Left ventricle myocardium inferior (tissue), 1 donor: ENCODE data around the gene IL17RD. TPM values are rescaled to one million over a fixed set of nuclear protein-coding genes. Genes with fewer than 3 reads are reported as not detected.

Experiments used
- DNase-seq: peaks from one replicate; pipeline ENCODE4 v3.0.0-alpha.2; 2020
- H3K27ac ChIP-seq: fragments of 200-600 bp; replicated peaks from 2 replicates; pipeline ENCODE4 v1.8.0; 2021
- H3K27me3 ChIP-seq: fragments of 200-600 bp; 2 replicates; pipeline ENCODE4 v1.8.0; 2021; ENCODE audit warnings: low read depth
- H3K36me3 ChIP-seq: fragments of 200-600 bp; 2 replicates; pipeline ENCODE4 v1.8.0; 2021
- H3K4me1 ChIP-seq: fragments of 200-600 bp; 2 replicates; pipeline ENCODE4 v1.8.0; 2021
- H3K4me3 ChIP-seq: fragments of 200-600 bp; 2 replicates; pipeline ENCODE4 v1.8.0; 2021; ENCODE audit warnings: mild to moderate bottlenecking, moderate library complexity
- H3K9me3 ChIP-seq: fragments of 200-600 bp; replicated peaks from 2 replicates; pipeline ENCODE4 v1.8.0; 2021
- CTCF ChIP-seq: fragments of 200-600 bp; IDR thresholded peaks from 2 replicates; pipeline ENCODE4 v1.8.0; 2021; ENCODE audit warnings: antibody characterized with exemption, mild to moderate bottlenecking, borderline replicate concordance
- intact Hi-C: fragments of 100-400 bp; cut with micrococcal nuclease; formaldehyde crosslinking; loops from one replicate; pipeline ENCODE4 v1.11.0; 2022
- total RNA-seq: library from RNA; stranded (reverse); fragmentation: NEBNext Ultra II Directional; extraction: Animal tissue kit (Norgen Biotek cat#: 25700); gene quantifications from one replicate; pipeline ENCODE4 v1.2.1, GENCODE V29; 2021
- donor health status: DM: no; HTN: yes; CAD: no; lungs with severe emphysema.

The IL17RD gene
- total RNA-seq, 1 donor from 2014 or later: 9.6 TPM

DNA sequence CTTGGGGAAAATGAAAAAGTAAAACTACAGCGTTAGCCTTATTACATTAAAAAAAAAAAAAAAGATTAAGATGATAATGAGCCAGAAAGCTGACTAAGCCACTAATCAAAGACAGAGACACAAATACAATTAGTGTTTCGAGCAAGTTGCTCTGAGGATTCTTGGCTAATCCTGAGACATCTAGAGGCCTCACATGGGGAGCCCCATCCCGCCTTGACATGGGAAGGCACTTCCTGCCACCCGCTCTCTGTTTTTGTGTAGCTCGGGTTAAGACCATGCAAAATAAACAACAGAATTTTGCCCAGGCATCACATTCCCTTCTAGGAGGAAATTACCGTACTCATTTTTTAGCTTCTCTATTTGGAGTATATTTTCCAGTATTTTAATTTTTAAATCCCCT is 19.4 kb upstream of the IL17RD start:
- DNase-seq: no peak
- Histone ChIP-seq H3K27me3 (no peaks in the 10 kb centered on the region), H3K4me3 (no peak overlapping the region), H3K4me1 (no peaks in the 10 kb centered on the region), H3K9me3 (no peaks in the 10 kb centered on the region), H3K36me3 (no peaks in the 10 kb centered on the region), H3K27ac (no peak overlapping the region)
- intact Hi-C loops: no loop called here
- no peak for TF ChIP-seq CTCF

DNA sequence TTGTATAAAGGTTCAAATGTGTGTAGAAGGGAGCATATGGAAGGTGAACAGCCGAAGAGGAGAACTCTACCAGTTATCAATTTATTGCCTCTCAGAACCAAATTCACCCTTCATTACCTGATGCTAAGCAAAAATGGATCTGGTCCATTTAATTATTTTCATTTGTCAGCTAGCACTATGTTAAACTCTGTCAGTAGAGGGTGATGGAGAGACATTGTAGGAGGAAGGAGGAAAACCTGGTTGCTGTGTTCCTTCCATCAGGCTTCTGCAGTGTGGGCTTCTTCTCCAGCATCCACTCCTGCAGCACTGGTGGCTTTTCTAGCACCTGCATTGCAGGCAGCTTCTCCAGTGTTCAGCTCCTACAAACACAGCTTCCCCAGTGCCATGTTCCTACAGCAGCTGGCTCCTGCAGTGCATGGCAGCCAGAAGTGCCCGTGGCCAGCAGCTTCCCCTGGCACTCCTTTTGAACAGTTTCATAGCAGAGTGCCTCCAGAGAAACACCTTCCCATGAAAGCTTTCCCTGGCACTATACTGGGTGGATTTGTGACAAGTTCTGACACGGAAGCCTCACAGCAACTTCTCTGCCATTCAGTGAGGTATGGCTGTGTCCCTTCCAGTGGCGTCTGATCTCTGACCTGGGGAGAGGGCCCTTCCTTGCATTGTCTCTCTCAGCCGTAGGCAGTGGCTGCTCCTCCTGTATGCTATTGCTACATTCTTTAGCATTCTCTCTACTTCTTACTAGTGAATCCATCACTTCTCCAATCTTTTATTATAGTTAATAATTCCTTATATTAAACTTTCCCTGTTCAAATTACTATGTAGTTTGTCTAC is 14.6 kb upstream of the IL17RD start:
- H3K36me3 ChIP-seq: no peaks in the 10 kb centered on the region
- no peaks in the 10 kb centered on the region for H3K4me1 ChIP-seq
- H3K4me3 ChIP-seq: no peak overlapping the region
- H3K9me3 ChIP-seq: no peaks in the 10 kb centered on the region
- DNase-seq: no peak
- no peaks in the 10 kb centered on the region for H3K27me3 ChIP-seq
- intact Hi-C loops: no loop called here
- TF ChIP-seq CTCF: peak; percentile 44
- H3K27ac ChIP-seq: no peak overlapping the region

- intact Hi-C loops: no loop called here
- no peak for TF ChIP-seq CTCF
- Histone ChIP-seq H3K36me3 (no peaks in the 10 kb centered on the region), H3K4me1 (no peaks in the 10 kb centered on the region), H3K9me3 (no peaks in the 10 kb centered on the region), H3K27me3 (no peaks in the 10 kb centered on the region), H3K27ac (no peak overlapping the region), H3K4me3 (no peak overlapping the region)
- no peak for DNase-seq
Observed at GRCh38 chr3:57176045-57176444, 10.9 kb upstream of the IL17RD start.

GRCh38 chr3:57173687-57174086 is 8.5 kb upstream of the IL17RD start:
- Histone ChIP-seq H3K27me3 (no peaks in the 10 kb centered on the region), H3K4me1 (peaks cover 11% of the 10 kb centered on the region), H3K9me3 (no peaks in the 10 kb centered on the region), H3K27ac (no peak overlapping the region), H3K36me3 (no peaks in the 10 kb centered on the region), H3K4me3 (no peak overlapping the region)
- no peak for DNase-seq
- intact Hi-C loops: no loop called here
- no peak for TF ChIP-seq CTCF

GRCh38 chr3:57170946-57171345 is 5.8 kb upstream of the IL17RD start:
- no peak for TF ChIP-seq CTCF
- Histone ChIP-seq H3K4me1 (peaks cover 11% of the 10 kb centered on the region), H3K9me3 (no peaks in the 10 kb centered on the region), H3K36me3 (no peaks in the 10 kb centered on the region), H3K4me3 (no peak overlapping the region), H3K27me3 (no peaks in the 10 kb centered on the region), H3K27ac (no peak overlapping the region)
- no peak for DNase-seq
- intact Hi-C loops: no loop called here
